ENCODE results near the gene PTPRB.
"Not testable (repeated sequence)": the region's sequence is repeated elsewhere in the genome, so short reads cannot be mapped to it uniquely, and the experiment has no call there.

The PTPRB gene

GRCh38 chr12:70543444-70543843, 93.8 kb downstream of the PTPRB start:
- DNase-seq: peak in 1 of 51 donors; percentile 22

- DNase-seq: no peak
These were observed 96.2 kb downstream of the PTPRB start for GRCh38 chr12:70540996-70541395.

- DNase-seq: no peak
These were observed 100.6 kb downstream of the PTPRB start for GRCh38 chr12:70536650-70537049.

GRCh38 chr12:70535896-70536374, 101.3 kb downstream of the PTPRB start:
- peak in 42 of 51 donors; percentile 3 to 94 (median 46) for DNase-seq

- no peak for DNase-seq
These were observed 102.8 kb downstream of the PTPRB start for GRCh38 chr12:70534466-70534865.

- DNase-seq: no peak
These were observed 107.6 kb downstream of the PTPRB start for GRCh38 chr12:70529647-70530046.

GRCh38 chr12:70520847-70521246, 116.4 kb downstream of the PTPRB start:
- DNase-seq: no peak

GRCh38 chr12:70513426-70513825, 123.8 kb downstream of the PTPRB start:
- DNase-seq: no peak

- no peak for DNase-seq
These were observed 129.1 kb downstream of the PTPRB start for GRCh38 chr12:70508178-70508577.

- DNase-seq: no peak
These were observed 129.8 kb downstream of the PTPRB start for GRCh38 chr12:70507442-70507841.

GRCh38 chr12:70497508-70497907, 139.7 kb downstream of the PTPRB start:
- DNase-seq: no peak

GRCh38 chr12:70492904-70493303, 144.3 kb downstream of the PTPRB start:
- not testable (repeated sequence) for DNase-seq

GRCh38 chr12:70490928-70491327, 146.3 kb downstream of the PTPRB start:
- not testable (repeated sequence) for DNase-seq

GRCh38 chr12:70487440-70487839, 149.8 kb downstream of the PTPRB start:
- no peak for DNase-seq

GRCh38 chr12:70486588-70486987, 150.6 kb downstream of the PTPRB start:
- no peak for DNase-seq

- DNase-seq: no peak
These were observed 151.5 kb downstream of the PTPRB start for GRCh38 chr12:70485704-70486103.

- no peak for DNase-seq
These were observed 152.8 kb downstream of the PTPRB start for GRCh38 chr12:70484464-70484863.

GRCh38 chr12:70482764-70483163, 154.5 kb downstream of the PTPRB start:
- DNase-seq: no peak

- no peak for DNase-seq
These were observed 167.9 kb downstream of the PTPRB start for GRCh38 chr12:70469221-70469820.

GRCh38 chr12:70468741-70469140, 168.5 kb downstream of the PTPRB start:
- DNase-seq: no peak

GRCh38 chr12:70467918-70468733, 169.1 kb downstream of the PTPRB start:
- no peak for DNase-seq

GRCh38 chr12:70467476-70467875, 169.8 kb downstream of the PTPRB start:
- DNase-seq: no peak

- DNase-seq: no peak
These were observed 170.5 kb downstream of the PTPRB start for GRCh38 chr12:70466753-70467152.

Measured in hypothalamus (tissue), 51 donors.